SHP77 (cell line): Measurements from ENCODE around the gene HOXC12.

Source experiments
- DNase-seq, 2 experiments: peaks; one replicate each; lab custom pipeline; 2025; lab: John Stamatoyannopoulos, UW

HOXC12 gene

DNA sequence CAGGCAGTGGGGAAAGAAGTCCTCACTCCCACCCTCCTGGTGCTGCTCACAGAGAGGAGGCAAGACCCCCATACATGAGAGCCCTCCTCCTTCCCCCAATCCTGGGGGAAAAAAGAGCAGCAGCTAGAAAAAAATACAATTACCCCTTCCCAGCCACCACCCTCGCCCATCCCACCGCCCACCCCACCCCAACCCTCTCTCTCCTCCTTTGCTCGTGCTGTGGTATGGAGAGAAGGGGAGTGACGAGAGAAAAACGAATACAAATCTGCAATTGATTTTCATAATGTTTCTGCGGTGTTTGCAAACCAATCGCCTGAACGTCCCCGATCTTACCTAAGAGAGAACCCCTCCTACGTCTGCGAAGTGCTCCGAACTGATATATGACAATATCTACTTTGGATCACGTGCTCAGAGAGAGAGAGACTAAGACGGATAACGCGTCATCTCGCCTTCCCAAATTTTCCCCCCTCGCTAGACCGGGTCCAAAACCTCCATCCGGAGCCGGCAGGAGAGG lies 18.1 kb downstream of the HOXC12 start, which contains the start of gene HOXC11:
Gene HOXC11, plus strand, starts transcription at position 405 of the 514 bp plus-strand sequence. CDS start 116 bp downstream, outside the sequence.
- no peak for DNase-seq

DNA sequence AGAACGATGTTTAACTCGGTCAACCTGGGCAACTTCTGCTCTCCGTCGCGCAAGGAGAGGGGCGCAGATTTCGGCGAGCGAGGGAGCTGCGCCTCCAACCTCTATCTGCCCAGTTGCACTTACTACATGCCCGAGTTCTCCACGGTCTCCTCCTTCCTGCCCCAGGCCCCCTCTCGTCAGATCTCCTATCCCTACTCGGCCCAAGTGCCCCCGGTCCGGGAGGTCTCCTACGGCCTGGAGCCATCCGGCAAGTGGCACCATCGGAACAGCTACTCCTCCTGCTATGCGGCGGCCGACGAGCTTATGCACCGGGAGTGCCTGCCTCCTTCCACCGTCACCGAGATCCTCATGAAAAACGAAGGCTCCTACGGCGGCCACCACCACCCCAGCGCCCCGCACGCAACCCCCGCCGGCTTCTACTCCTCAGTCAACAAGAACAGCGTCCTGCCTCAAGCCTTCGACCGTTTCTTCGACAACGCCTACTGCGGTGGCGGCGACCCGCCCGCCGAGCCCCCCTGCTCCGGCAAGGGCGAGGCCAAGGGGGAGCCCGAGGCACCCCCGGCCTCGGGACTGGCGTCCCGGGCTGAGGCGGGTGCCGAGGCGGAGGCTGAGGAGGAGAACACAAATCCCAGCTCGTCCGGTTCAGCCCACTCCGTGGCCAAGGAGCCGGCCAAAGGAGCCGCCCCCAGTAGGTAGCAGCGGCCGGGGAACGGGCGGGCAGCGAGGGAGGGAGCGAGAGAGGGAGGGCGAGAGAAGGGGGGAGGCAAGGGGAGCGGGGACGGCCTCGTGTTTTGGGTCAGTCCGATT lies 18.7 kb downstream of the HOXC12 start:
- no peak for DNase-seq

GRCh38 chr12:53974084-53975063 lies 19.7 kb downstream of the HOXC12 start, which contains the start of gene HOTAIR:
Gene HOTAIR, minus strand, starts transcription at chr12:53974954.
- no peak for DNase-seq

DNA sequence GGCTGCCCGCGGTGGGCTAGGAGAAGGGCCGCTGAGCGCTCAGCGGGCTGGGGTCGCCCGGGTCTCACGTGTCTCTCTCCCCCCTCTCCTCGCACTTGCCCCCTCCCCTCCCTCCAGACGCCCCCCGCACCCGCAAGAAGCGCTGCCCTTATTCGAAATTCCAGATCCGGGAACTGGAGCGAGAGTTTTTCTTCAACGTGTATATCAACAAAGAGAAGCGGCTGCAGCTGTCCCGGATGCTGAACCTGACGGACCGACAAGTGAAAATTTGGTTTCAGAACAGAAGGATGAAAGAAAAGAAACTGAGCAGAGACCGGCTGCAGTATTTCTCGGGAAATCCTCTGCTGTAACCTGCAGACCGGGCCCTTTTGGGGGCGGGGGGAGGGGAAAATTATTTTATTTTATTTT lies 20.4 kb downstream of the HOXC12 start:
- no peak for DNase-seq

DNA sequence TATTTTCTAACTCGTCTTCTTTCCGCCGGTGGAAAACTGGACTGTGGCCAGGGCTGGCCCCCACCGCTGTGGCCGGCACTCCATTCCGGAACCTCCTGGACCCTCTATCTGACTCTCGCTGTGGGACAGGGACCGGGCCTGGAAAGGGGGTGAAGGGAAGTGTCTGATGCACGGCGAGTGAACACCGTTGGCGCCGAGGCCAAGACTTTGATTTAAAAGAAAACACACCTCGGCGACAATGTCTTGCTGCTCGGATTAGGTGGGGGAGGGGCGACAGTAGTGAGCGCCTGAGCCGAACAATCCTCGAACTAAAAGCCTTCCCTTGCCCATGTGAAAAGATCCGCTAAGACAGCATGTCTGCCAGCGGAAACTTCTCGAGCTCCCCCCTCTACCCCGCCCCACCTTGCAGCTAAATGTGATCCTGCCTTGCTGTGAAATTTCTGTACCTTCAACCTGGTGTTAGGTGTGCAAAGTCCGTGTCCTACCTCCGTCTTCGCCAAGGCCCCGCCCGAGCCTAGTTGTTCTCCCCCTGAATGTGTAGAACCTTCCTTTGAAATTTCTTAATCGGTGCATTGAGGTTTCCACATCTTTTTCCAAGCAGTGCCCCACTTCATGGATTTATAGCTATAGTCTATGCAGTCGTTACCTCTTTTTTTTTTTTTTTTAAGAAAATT lies 20.9 kb downstream of the HOXC12 start:
- DNase-seq = no peak

DNA sequence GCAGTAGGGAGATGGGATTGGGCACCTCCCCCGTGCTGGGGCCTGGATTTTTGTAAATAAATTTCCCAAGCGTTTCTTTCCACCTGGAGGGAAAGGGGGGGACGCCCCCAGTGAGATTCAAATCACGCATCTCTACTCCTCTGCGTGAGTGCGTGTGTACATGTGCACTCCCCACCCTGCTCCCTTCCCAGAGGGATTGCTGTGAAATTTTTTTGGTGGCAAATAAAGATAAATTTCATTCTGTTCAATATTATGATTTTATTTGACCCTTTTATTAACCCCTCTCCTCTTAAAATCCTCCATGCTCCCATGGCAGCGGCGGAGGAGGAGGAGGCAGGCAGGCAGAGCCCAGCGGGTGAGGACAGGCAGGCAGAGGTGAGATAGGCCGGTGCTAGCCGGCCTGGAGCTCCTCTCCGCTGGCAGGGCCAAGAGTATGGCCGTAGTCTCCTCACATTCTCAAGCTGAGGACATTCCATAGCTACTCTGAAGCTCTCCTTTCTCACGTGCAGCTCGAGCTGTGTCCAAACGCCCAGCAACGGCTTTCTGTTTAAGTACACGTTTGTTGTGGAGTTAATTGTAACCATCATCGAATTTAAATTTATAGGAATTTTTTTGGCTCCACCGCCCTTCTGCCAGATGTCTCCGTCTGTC lies 21.6 kb downstream of the HOXC12 start:
- no peak for DNase-seq

DNA sequence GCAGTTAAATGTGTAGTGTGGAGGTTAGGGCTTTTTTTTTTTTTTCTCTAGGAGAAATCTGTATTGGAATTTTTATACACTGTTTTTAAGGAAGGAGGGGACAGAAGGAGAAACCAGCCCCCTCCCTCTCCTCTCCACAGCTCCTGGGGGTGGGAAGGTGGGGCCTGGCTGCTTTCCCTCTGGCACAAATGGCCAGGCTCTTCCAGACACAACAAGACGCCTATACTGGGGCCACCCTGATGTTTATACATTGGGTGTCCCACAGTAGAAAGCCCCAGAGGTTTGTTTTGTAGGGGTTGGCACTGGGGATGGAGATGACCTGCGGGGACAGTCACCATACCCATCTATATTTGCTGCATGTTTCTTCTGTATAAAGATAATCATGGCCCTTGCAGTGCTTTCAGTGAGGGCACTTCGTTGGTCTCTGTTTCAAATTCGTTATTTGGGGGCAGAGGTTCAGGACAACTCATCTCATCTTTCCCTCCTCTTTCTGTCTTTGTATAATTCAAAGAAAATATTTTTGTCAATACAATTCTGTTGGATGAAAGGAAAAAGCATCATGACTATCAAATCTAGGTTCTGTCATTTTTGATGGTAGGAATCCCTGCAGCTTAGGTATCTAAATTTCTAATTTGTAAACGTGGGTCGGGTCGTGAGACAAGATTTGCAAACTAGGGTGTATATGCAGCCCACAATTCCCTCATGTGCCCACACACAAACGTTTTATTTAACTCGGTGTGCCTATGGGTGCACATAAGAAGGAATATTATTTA lies 22.3 kb downstream of the HOXC12 start:
- no peak for DNase-seq

DNA sequence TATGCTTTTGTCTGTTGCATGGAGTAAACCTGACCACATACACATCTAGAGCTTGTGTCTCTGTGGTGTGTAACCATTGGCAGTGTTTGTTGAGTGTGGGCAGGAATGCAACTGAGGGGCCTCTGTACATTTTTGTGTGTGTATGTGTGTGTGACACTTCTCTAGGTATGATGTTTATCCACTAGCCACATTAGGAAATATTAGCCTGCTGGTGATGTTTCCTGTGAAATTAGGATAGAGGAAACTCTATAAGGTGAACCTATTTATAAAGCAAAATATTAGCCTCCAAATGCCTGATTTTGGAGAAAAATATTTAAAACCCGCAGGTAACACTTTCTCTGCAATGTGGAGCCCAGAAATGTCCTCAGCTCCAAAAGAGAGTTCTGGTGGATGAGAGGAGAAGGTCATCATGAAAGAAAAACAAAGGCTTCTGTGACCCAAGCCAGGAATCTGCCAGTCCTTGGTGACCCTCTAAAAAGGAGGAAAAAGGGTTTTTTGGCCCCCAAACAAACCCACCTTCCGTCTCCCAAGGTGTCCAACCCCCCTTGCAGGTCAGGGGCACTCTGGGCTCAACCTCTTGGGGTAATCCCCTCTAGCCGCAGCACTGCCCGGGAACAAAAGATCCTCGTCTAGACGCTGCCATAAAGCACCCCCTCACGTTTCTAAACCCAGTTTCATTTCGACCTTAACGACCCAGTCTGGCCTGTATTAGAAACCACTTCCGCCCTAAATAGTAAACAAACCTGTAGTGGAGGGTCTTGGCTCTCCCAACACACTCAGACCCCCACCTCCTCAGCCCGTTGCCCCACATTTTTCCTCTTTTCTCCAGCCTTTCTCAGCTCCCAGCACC lies 23.1 kb downstream of the HOXC12 start:
- no peak for DNase-seq

- no peak for DNase-seq
These were observed 24.0 kb downstream of the HOXC12 start for GRCh38 chr12:53978477-53979356.

GRCh38 chr12:53980104-53980801 lies 25.6 kb downstream of the HOXC12 start:
- no peak for DNase-seq

GRCh38 chr12:53980802-53981496 lies 26.2 kb downstream of the HOXC12 start:
- DNase-seq = no peak

GRCh38 chr12:53981634-53982565 lies 27.2 kb downstream of the HOXC12 start:
- no peak for DNase-seq

DNA sequence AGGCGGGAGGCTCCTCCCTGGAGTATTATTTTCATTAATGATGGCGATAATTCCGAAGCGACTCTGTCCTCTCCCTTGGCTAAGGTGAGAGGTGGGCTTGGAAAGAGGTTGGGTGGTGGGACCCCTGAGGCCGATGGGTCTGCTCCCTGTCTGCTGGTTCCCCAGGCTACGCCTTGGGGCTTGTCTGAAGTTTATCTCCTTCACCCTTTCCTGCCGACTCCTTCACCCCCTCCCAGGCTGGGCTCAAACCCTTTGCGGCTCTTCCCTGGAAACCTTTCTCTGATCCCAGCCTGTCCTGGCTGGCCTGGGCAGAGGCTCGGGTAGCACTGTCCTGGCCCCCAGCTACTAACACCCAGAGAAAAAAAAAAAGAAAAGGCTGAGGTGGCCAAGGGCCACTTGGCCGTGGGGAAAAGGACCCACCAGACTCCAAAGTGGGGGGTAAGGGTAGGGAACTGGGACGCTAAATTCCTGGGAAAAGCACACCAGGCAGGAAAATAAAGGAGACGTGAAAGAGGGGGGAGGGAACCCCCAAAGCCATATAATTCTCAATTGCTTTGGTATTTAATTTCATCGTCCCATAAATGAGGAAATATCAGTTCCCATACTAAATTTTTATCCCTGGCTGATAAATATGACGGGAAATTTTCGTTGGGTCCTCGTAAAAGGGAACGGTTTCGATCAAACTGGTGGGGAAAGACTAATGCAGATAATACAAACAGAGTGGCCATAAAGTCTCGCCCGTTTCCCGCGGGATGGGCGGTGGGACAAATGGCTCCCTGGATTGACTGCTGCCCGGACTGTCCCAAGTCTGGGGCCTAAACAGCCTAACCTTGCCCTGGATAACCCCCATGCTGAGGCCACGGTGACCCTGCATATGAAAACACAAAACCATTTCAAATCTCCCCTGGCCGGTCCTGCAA lies 28.2 kb downstream of the HOXC12 start:
- DNase-seq = no peak

- no peak for DNase-seq
These were observed 28.9 kb downstream of the HOXC12 start for GRCh38 chr12:53983568-53983949.

DNA sequence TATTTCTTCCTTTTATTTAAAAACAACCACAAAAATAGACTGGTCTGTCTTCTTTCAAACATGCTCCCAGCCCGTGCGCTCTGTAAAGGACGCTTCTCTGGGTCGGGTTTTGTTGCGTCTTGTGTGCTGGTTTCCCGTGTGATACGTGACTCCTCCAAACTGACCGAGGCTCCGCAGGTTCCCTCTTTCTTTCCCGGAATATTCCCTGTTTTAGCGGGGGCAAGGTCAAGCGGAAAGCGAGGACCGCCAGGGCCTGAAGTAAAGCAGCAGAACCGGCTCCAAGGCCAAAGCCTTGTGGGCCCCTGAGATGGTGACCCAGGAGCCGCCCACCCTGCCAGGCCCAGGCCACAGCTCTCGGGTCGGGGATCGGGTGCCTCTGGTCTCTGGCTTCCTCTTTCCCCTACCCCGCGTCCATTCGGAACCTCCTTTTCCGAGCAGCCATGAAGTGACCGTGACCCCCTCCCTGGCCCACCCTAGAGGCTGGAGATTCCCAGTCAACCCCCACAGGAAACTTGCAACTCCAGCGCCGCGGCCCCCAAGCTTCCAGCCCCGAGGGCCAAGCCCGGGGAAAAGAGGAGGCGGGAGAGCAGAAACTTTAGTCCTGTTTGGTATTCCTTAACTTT lies 29.4 kb downstream of the HOXC12 start:
- no peak for DNase-seq
